DOHH2 (cell line): ENCODE data around the gene MB21D2.
A peak's percentile ranks its signal among the peaks of the same experiment; 100 is the strongest.

Experiments used
- CTCF ChIP-seq: fragments of 200-600 bp; sonication (generic); IDR thresholded peaks from one replicate; pipeline ENCODE4 v1.5.1; 2014; ENCODE audit warnings: antibody characterized with exemption, mild to moderate bottlenecking, low read depth, low read length; ENCODE audit not compliant: poor library complexity, severe bottlenecking
- EZH2phosphoT487 ChIP-seq: fragments of 200-600 bp; sonication (generic); IDR thresholded peaks from 2 replicates; pipeline ENCODE4 v1.6.1; 2017; ENCODE audit warnings: borderline replicate concordance, mild to moderate bottlenecking, antibody characterized with exemption, low read length, moderate library complexity, mixed read lengths

- TF ChIP-seq EZH2phosphoT487 (no peak), CTCF (peak; percentile 60)
Observed at GRCh38 chr3:192802957-192803899, 114.4 kb downstream of the MB21D2 start.
